ENCODE data around the gene CDH24. TPM values are rescaled to one million over a fixed set of nuclear protein-coding genes. Genes with fewer than 3 reads are reported as not detected.

Gene CDH24
- total RNA-seq, 4 donors from 2014 or later, result 3.4 to 8.4 (median 5.7) TPM

- DNase-seq (ENCODE audit: low spot score in 2 of 2), result no peak
- no peaks in the 10 kb centered on the region for H3K27me3 ChIP-seq
- TF ChIP-seq POLR2AphosphoS5 (IDR thresholded peaks at IDR 0.05) (no peak), EP300 (IDR thresholded peaks at IDR 0.05) (no peak), POLR2A (IDR thresholded peaks at IDR 0.05) (no peak)
- TF ChIP-seq, protein P1, sequence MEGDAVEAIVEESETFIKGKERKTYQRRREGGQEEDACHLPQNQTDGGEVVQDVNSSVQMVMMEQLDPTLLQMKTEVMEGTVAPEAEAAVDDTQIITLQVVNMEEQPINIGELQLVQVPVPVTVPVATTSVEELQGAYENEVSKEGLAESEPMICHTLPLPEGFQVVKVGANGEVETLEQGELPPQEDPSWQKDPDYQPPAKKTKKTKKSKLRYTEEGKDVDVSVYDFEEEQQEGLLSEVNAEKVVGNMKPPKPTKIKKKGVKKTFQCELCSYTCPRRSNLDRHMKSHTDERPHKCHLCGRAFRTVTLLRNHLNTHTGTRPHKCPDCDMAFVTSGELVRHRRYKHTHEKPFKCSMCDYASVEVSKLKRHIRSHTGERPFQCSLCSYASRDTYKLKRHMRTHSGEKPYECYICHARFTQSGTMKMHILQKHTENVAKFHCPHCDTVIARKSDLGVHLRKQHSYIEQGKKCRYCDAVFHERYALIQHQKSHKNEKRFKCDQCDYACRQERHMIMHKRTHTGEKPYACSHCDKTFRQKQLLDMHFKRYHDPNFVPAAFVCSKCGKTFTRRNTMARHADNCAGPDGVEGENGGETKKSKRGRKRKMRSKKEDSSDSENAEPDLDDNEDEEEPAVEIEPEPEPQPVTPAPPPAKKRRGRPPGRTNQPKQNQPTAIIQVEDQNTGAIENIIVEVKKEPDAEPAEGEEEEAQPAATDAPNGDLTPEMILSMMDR (IDR thresholded peaks at IDR 0.05), result no peak
- H3K4me1 ChIP-seq, result peaks cover 15% of the 10 kb centered on the region
- WGBS, result 86% methylated on average over 10 of the region's 10 CpGs
- peaks cover 14% of the 10 kb centered on the region for H3K36me3 ChIP-seq
- no peaks in the 10 kb centered on the region for H3K9me3 ChIP-seq
- no peak overlapping the region for H3K4me3 ChIP-seq
- H3K27ac ChIP-seq, result no peak overlapping the region
Measured at GRCh38 chr14:23099212-23099861, 42.0 kb upstream of the CDH24 start.

DNA sequence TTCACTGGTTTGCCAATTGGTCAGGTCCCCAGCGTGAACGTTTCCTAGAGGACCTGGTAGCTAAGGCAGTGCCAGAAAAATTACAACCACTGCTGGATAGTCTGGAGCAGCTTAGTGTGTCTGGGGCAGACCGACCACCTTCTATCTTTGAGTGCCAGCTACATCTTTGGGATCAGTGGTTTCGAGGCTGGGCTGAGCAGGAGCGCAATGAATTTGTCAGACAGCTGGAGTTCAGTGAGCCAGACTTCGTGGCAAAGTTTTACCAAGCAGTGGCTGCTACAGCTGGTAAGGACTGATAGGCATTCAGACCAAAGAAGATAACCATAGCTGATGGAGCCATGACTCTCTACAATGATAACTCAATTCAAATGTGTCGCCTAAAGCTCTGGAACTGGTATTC, 40.5 kb upstream of the CDH24 start:
- TF ChIP-seq POLR2AphosphoS5 (IDR thresholded peaks at IDR 0.05) (no peak), POLR2A (IDR thresholded peaks at IDR 0.05) (no peak), EP300 (IDR thresholded peaks at IDR 0.05) (no peak)
- TF ChIP-seq, protein P1 (IDR thresholded peaks at IDR 0.05), result no peak
- H3K36me3 ChIP-seq, result peaks cover 16% of the 10 kb centered on the region
- no peak overlapping the region for H3K4me3 ChIP-seq
- H3K4me1 ChIP-seq, result peaks cover 30% of the 10 kb centered on the region
- no peak overlapping the region for H3K27ac ChIP-seq
- peak in 1 of 2 donors; percentile 41 for DNase-seq (ENCODE audit: low spot score in 2 of 2)
- H3K27me3 ChIP-seq, result no peaks in the 10 kb centered on the region
- no peaks in the 10 kb centered on the region for H3K9me3 ChIP-seq
- WGBS, result 91% methylated on average over 7 of the region's 7 CpGs

DNA sequence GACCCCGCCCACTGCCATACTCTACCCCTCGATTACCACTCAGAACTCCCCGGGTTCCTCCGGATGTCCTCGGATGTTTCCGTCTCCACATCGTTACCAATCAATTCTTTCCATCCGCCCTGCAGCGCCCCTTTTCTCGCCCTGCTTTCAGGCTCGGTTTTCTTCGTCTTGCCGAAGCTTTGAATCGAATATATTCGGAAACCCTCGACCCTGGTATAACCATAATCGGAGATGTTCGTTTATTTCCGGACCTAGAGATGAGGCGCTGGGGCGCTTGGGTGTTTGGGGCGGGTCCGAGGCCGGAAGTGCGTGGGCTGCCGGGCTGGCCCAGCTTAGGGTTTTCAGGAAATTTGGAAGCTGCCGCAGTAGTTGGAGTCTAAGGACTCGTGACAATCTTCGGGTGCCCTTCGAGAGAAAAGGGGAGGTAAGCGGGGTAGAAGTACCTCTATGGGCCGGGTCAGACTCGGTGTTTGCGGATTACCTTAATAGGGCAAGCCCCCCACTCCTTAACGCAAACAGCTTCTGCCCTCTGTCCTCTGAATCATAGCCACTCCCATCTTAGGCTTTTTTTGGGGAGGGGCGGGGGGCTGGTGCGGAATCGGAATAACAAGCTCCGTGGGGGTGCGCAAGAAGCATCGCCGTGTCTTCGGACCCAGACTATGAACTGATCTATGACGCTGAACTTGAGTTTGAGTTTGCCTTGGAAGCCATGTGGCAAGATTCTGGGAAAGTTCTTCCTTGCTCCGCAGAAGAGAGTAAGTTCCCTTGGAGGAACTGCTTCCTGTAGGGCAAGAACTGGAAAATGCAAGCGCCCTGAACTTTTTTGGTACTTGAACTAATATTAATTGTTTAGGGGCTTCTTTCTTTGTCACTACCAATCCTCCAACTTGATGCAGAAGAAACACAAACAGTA, 38.1 kb upstream of the CDH24 start, which contains the start of gene C14orf119:
C14orf119 (plus strand) TSS at position 310 of the 913 bp plus-strand sequence. CDS start 2,154 bp downstream, outside the sequence.
- H3K4me3 ChIP-seq, result peak within 1 kb of the TSS; percentile 74
- TF ChIP-seq EP300 (IDR thresholded peaks at IDR 0.05) (no peak), POLR2A (IDR thresholded peaks at IDR 0.05) (peak; percentile 42 to 87), POLR2AphosphoS5 (IDR thresholded peaks at IDR 0.05) (peak in 1 of 3 donors; percentile 52)
- TF ChIP-seq, protein P1 (IDR thresholded peaks at IDR 0.05), result no peak
- peaks cover 35% of the 10 kb centered on the region for H3K36me3 ChIP-seq
- H3K27ac ChIP-seq, result peak within 1 kb of the TSS; percentile 99
- under 1% methylated on average over 44 of the region's 46 CpGs for WGBS
- H3K9me3 ChIP-seq, result no peaks in the 10 kb centered on the region
- DNase-seq (ENCODE audit: low spot score in 2 of 2), result peak; percentile 100
- peaks cover 39% of the 10 kb centered on the region for H3K4me1 ChIP-seq
- no peaks in the 10 kb centered on the region for H3K27me3 ChIP-seq

- peak in 1 of 2 donors; percentile 66 for TF ChIP-seq POLR2A (IDR thresholded peaks at IDR 0.05)
- peak; percentile 18 to 77 (median 41) for TF ChIP-seq POLR2AphosphoS5 (IDR thresholded peaks at IDR 0.05)
- TF ChIP-seq, protein P1 (IDR thresholded peaks at IDR 0.05), result no peak
- no peak for TF ChIP-seq EP300 (IDR thresholded peaks at IDR 0.05)
- H3K4me1 ChIP-seq, result peaks cover 39% of the 10 kb centered on the region
- WGBS, result under 1% methylated on average over 55 of the region's 55 CpGs
- H3K36me3 ChIP-seq, result peaks cover 42% of the 10 kb centered on the region
- no peaks in the 10 kb centered on the region for H3K9me3 ChIP-seq
- peak within 1 kb of the TSS; percentile 74 for H3K4me3 ChIP-seq
- no peaks in the 10 kb centered on the region for H3K27me3 ChIP-seq
- H3K27ac ChIP-seq, result peak within 1 kb of the TSS; percentile 99
- DNase-seq (ENCODE audit: low spot score in 2 of 2), result peak; percentile 85 to 88
Measured at GRCh38 chr14:23094666-23095195, 37.4 kb upstream of the CDH24 start, which contains the start of gene ACIN1. Gene ACIN1, minus strand, starts transcription at chr14:23095136. Its CDS starts 24 bp downstream, at chr14:23095112.
